ENCODE data around the gene PDLIM1.

Gene PDLIM1

DNA sequence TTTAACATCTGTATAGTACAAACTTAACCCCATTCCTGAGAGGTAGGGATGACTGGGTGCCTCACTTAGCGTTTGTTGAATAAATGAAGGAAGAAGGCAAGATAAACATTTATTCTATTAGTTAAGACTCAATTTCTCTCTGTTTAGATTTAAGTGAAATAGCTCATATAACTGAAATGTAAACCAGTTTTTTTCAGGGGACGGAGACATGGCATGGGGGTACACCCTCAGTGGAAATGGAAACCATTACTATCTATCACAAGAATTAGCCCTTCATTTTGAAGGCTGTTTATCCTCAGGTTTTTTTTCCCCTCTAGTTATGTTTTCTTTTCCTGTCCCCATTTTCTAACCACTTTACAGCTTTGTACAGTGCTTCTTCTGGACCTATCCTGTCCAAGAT, 35.6 kb upstream of the PDLIM1 start:
- Histone ChIP-seq H3K9ac (ENCODE audit: low read depth, low read length) (no peak overlapping the region), H3K4me1 (ENCODE audit: insufficient read depth, low read length) (no peaks in the 10 kb centered on the region), H3K36me3 (ENCODE audit: insufficient read depth, low read length) (no peaks in the 10 kb centered on the region), H3K9me3 (ENCODE audit: control insufficient read depth, insufficient read depth, low read length) (no peaks in the 10 kb centered on the region)

DNA sequence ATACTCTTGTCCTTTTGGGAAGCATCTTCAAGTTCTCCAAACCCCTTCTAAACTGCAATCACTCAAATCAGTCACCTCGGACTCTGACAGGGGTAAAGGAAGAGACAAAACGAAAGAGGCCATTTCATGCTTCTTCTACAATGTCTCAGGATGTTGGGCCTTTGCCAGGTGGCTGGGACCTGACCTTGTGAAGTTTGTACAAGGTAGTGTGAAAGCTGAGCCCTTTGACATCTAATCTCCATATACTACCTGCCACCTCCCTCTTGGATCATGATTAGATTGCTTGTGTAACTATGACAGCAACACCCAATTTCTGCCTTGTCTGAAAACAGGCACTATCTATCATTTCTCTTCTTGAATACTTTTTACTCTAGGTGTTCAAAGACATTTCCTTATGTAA, 35.1 kb upstream of the PDLIM1 start:
- Histone ChIP-seq H3K36me3 (ENCODE audit: insufficient read depth, low read length) (no peaks in the 10 kb centered on the region), H3K4me1 (ENCODE audit: insufficient read depth, low read length) (no peaks in the 10 kb centered on the region)

DNA sequence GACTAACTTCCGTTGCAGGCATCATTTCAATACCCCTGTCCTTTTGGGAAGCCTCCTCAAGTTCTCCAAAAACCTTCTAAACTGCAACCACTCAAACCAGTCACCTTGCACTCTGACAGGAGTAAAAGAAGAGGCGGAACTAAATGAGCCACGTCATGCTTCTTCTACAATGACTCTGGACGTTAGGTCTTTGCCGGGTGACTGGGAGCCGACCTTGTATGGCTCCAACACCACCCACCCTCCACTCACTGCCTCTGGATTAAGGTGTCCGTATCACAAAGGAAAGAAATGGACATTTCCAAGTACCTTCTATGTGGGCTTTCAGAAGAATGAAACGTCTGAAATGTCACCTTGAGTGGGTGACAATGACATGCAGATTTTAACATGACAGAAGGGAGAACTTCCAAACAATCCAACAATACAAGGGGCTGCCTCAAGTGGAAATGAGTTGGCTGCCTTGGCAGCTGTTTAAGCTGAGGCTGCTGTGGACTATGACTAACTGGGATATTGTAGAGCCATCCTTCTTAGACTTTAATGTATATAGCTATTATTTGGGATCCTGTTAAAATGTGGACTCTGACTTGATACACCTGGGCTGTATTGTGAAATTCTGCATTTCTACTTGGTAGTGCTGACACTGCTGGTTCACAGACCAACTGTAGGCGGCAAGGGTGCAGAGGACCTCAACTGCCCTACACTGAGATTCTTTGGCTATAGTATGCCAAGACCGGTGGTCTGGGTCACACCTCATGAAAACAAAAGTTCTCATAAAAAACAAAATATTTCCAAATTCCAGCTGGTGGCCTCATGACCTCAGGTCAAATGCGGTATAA, 33.8 kb upstream of the PDLIM1 start:
- H3K4me1 ChIP-seq (ENCODE audit: insufficient read depth, low read length) = no peaks in the 10 kb centered on the region
- H3K9me3 ChIP-seq (ENCODE audit: control insufficient read depth, insufficient read depth, low read length) = no peaks in the 10 kb centered on the region
- H3K36me3 ChIP-seq (ENCODE audit: insufficient read depth, low read length) = no peaks in the 10 kb centered on the region
- no peak overlapping the region for H3K9ac ChIP-seq (ENCODE audit: low read depth, low read length)

More for the DNA sequence above, 35.1 kb upstream of the PDLIM1 start:
- H3K9ac ChIP-seq (ENCODE audit: low read depth, low read length) = no peak overlapping the region
- no peaks in the 10 kb centered on the region for H3K9me3 ChIP-seq (ENCODE audit: control insufficient read depth, insufficient read depth, low read length)

DNA sequence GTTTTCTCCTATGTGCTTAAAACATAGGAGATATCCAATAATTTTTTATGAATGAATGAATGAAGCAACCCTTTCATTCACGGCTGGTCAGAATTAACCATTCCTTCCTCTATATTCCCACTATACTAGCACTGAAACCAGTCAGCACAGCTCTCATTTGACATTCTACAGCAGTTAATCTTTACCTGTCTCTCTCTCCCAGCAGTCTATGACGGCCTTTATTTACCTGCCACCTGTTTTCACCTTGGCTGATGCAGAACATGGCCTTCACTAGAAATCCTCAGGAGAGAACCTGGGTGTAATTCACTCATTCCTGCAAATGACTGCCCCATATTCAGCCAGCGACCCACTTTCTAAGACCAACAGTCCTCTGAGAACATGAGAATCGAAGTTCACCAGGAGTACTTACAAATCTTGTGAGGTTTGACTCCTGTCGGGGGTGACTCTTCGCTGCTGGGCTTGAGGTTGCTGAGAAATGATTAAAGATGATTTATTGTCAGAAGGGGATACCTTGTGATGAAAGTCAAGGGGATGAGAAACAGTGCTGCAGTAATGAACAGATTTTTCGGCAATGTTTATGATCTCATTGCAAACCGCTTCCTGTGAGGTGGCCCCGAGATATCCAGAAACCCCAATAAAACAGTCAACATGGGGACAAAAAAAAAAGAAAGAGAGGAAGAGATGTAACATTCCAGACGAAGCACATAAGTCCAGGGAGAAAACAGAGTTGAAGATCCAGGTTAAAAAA, 30.9 kb upstream of the PDLIM1 start:
- H3K36me3 ChIP-seq (ENCODE audit: insufficient read depth, low read length) = no peaks in the 10 kb centered on the region
- H3K9me3 ChIP-seq (ENCODE audit: control insufficient read depth, insufficient read depth, low read length) = no peaks in the 10 kb centered on the region
- no peak overlapping the region for H3K9ac ChIP-seq (ENCODE audit: low read depth, low read length)
- no peaks in the 10 kb centered on the region for H3K4me1 ChIP-seq (ENCODE audit: insufficient read depth, low read length)

DNA sequence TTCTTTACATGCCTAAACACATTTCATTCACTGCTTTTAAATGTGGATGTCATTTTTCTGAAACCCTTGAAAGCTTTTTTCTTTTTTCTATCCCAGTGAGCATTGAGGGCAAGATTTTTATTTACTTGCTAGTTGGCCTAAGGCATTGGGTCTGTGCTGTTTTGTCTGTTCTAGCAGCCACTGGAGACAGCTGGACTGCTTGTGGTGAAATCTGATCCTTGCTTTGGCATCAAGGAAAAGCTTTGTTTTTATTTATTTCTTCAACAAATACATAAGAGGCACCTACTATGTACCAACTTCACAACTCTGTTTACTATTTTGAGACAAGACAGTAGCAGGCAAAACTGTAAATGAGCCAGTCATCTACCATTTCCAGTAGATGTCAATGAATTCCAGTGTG, 28.4 kb upstream of the PDLIM1 start:
- Histone ChIP-seq H3K4me1 (ENCODE audit: insufficient read depth, low read length) (no peaks in the 10 kb centered on the region; the same call in 1 of the 2 replicates), H3K9ac (ENCODE audit: low read depth, low read length) (no peak overlapping the region), H3K36me3 (ENCODE audit: insufficient read depth, low read length) (no peaks in the 10 kb centered on the region), H3K9me3 (ENCODE audit: control insufficient read depth, insufficient read depth, low read length) (no peaks in the 10 kb centered on the region)

DNA sequence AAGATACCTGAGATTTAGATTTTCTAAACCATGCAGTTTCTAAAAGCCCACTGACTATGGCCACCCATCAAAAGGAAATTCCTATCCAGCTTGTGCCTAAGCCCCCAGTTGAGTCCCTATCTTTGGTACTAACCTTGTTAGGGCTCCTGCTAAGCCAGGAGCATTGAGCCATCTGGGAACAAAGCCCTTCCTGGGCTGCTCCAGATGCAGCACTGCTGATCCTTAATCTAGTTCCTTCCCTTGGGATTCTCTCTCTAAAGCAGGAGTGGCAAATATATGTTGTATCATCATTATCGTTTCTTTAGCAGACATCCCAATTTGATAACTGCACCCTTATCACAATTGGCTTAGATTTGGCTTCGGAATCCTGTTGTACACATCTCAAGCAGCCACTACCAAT, 24.7 kb upstream of the PDLIM1 start:
- no peaks in the 10 kb centered on the region for H3K36me3 ChIP-seq (ENCODE audit: insufficient read depth, low read length)
- H3K9me3 ChIP-seq (ENCODE audit: control insufficient read depth, insufficient read depth, low read length) = no peaks in the 10 kb centered on the region
- peaks cover 20% of the 10 kb centered on the region for H3K4me1 ChIP-seq (ENCODE audit: insufficient read depth, low read length)
- no peak overlapping the region for H3K9ac ChIP-seq (ENCODE audit: low read depth, low read length)

DNA sequence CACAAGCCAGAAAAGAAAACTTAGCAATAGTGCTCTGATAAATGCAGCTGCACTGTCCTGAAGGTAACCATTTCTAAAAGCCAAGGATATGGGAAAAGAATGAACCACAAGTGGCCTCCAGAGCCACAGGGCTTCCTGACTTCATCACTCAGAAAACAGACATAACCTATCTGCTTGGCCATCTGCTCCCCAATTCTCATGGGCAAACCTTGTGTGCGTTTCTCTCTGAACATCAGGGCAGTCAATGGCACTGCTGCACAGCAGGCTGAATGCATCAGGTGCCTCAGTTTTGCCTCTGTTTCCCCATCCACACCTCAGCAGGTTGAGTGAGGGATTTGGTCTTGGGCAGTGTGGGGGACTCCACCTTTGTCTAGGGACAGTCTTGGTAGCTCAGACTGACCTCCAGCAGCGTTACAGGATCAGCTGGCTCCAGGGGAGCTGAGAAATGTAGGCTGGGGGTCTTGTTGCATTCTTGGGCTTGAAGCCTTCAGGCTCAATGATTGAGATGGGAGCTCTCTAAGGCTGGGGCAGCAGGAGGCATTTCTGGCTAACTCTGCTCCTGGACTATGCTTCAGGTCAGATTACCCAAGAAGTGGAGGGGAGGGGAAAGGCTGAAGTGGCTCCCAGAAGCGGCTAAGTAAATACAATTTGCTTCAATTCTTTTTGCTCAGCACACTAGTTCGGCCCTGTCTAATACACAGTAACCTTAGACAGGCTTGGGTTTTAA, 23.6 kb upstream of the PDLIM1 start:
- H3K9ac ChIP-seq (ENCODE audit: low read depth, low read length) = no peak overlapping the region
- H3K9me3 ChIP-seq (ENCODE audit: control insufficient read depth, insufficient read depth, low read length) = no peaks in the 10 kb centered on the region
- peaks cover 22% of the 10 kb centered on the region for H3K4me1 ChIP-seq (ENCODE audit: insufficient read depth, low read length)
- no peaks in the 10 kb centered on the region for H3K36me3 ChIP-seq (ENCODE audit: insufficient read depth, low read length)

DNA sequence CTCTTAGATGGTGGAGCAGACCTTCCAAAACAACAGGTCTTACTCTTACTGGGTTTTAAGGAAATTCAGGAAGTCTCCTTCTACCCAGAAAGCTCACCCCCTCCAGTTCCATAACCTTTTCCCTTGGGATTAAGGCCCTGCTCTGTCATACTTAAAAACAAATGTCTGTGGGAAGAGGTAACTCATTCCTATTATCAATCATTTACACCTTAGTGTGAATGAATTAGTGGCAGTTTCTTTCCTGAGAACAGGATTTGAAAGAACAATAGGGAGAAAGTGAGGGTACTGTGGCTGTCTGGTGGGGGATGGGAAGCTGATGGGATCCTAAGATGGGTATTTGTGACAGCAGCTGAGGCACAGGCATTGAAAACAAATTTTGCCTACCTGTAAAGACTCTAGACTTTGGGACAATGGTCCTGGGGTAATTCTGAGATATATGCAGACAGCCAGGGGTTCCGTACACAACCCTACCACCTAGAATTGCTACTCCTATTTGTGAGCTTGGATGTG, 22.2 kb upstream of the PDLIM1 start:
- H3K4me1 ChIP-seq (ENCODE audit: insufficient read depth, low read length) = peaks cover 22% of the 10 kb centered on the region
- no peaks in the 10 kb centered on the region for H3K9me3 ChIP-seq (ENCODE audit: control insufficient read depth, insufficient read depth, low read length)
- no peaks in the 10 kb centered on the region for H3K36me3 ChIP-seq (ENCODE audit: insufficient read depth, low read length)
- H3K9ac ChIP-seq (ENCODE audit: low read depth, low read length) = no peak overlapping the region

DNA sequence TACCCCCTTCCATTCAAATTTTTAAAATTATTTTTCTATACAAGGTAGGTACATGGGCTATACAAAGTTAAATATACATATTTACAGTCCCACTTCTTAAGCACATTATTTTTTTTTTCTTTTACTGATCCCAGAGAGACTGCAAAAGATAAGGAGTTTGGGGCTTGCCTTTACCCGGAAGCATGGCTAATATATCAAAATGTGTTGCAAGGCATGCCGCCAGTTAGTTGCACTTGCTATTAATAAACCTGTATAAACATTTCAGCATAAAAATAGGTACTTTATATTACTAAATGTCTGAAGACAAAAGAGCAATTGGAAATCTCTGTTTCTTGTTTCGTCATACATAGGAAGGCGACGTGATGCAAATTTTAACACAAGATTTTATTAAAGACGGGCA, 21.5 kb upstream of the PDLIM1 start:
- H3K4me1 ChIP-seq (ENCODE audit: insufficient read depth, low read length) = peaks cover 22% of the 10 kb centered on the region

DNA sequence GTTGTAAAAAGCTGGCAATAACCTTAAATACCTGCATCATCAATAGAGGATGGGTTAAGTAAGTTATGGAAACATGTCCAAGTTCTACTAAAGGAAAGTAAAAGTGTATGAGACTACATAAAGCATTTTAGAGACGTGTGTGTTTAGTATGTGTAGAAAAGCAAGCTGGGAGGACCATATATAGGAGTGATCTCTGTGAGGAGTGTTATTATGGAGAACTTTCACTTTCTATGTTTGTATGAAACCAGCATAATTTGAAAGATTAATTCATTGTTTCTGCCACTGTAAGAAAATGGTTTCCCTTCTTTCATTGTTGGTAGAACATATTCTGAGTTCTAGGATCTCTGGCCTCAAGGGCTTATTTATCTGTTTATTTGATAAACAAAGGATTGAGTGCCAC, 19.2 kb upstream of the PDLIM1 start:
- no peaks in the 10 kb centered on the region for H3K36me3 ChIP-seq (ENCODE audit: insufficient read depth, low read length)
- no peaks in the 10 kb centered on the region for H3K9me3 ChIP-seq (ENCODE audit: control insufficient read depth, insufficient read depth, low read length)
- H3K9ac ChIP-seq (ENCODE audit: low read depth, low read length) = no peak overlapping the region
- peaks cover 22% of the 10 kb centered on the region for H3K4me1 ChIP-seq (ENCODE audit: insufficient read depth, low read length)

More for the DNA sequence above, 21.5 kb upstream of the PDLIM1 start:
- no peaks in the 10 kb centered on the region for H3K36me3 ChIP-seq (ENCODE audit: insufficient read depth, low read length)
- no peaks in the 10 kb centered on the region for H3K9me3 ChIP-seq (ENCODE audit: control insufficient read depth, insufficient read depth, low read length)
- no peak overlapping the region for H3K9ac ChIP-seq (ENCODE audit: low read depth, low read length)

DNA sequence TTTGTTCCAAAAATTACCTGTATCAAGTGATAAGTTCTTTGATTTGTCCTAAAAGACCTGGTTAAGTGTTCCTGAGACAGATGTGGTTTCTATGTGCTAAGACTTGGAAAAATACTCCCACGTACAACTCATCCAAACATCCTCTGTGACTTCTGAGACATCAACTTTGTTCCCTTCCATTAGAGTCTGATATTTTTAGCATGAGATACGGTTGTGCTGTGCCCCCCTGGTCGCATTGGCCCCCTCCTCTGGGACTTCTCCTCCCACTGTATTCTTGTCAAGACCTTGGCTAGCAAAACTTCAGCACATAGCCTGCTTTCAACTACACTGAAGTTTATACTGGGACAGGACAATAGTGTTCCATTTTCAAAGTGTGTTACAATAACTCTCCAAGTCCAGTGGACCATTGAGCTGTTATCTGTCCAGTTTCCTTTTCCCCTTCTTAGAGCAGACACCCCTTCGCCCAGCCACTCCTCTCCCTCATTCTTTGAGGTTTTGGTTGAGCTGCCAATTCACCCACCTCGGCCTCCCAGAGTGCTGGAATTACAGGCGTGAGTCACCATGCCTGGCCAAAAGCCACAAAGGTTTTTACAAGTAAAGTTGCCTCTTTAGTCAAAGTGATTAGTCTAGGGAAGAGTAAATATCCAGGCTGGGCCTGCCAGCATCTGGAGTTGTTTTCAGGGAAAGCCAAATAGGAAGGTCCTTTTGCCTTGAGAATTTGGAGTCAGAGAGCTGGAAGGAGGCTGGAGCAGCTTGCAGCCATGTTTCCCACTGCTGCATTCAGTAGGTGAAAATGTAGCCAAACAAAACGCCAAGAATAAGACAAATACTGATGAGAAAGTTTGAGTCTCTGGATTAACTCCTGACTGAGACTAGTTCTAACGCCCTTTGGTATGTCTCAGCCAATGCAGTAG, 17.8 kb upstream of the PDLIM1 start:
- no peaks in the 10 kb centered on the region for H3K36me3 ChIP-seq (ENCODE audit: insufficient read depth, low read length)
- no peaks in the 10 kb centered on the region for H3K9me3 ChIP-seq (ENCODE audit: control insufficient read depth, insufficient read depth, low read length)
- H3K9ac ChIP-seq (ENCODE audit: low read depth, low read length) = no peak overlapping the region
- peaks cover 32% of the 10 kb centered on the region for H3K4me1 ChIP-seq (ENCODE audit: insufficient read depth, low read length)

DNA sequence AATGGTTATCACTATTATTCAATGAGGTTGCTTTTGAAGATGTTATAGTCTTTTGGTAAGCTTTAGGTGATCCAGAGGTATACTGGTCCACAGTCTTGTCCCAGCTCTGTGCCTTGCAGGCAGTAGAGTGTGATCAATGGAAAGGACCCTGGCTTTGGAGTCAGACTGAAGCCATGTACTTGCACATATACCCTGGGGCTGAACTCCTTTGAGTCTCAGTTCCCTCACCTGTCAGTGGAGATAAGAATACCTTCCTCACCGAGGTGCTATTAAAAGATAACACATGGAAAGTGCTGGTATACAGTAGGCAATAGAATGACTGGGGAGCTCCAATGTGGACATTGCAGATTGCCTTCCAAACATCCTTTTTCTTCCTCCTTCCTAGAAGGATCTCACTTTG, 16.0 kb upstream of the PDLIM1 start:
- H3K4me1 ChIP-seq (ENCODE audit: insufficient read depth, low read length) = peaks cover 19% of the 10 kb centered on the region; the same call in 1 of the 2 replicates
- H3K9me3 ChIP-seq (ENCODE audit: control insufficient read depth, insufficient read depth, low read length) = no peaks in the 10 kb centered on the region
- no peaks in the 10 kb centered on the region for H3K36me3 ChIP-seq (ENCODE audit: insufficient read depth, low read length)
- H3K9ac ChIP-seq (ENCODE audit: low read depth, low read length) = no peak overlapping the region

DNA sequence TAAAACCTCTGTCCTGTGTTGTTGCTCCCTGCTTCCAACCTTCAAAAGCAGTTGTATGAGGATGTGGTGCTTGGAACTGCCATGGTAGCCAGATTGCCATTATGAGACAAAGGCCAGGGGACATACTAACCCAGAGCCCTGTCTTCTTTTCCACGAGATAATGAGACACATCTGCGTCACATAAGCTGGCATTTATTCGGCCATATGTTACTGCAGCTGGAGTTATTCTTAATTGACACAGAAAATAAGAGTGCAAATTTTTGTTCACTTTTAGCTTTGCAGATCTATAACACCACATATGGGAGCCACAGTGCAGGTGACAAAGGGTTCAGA, 15.5 kb upstream of the PDLIM1 start:
- no peaks in the 10 kb centered on the region for H3K36me3 ChIP-seq (ENCODE audit: insufficient read depth, low read length)
- no peaks in the 10 kb centered on the region for H3K9me3 ChIP-seq (ENCODE audit: control insufficient read depth, insufficient read depth, low read length)
- no peak overlapping the region for H3K9ac ChIP-seq (ENCODE audit: low read depth, low read length)
- H3K4me1 ChIP-seq (ENCODE audit: insufficient read depth, low read length) = peaks cover 19% of the 10 kb centered on the region; the same call in 1 of the 2 replicates

Data from ES-I3 (cell line).